Measurements from ENCODE around the gene HESX1.

Gene HESX1

GRCh38 chr3:57169108-57169507, 30.7 kb downstream of the HESX1 start:
- in situ Hi-C loops (cut with MboI; ENCODE audit: low sequenced_read_pairs): no loop called here

DNA sequence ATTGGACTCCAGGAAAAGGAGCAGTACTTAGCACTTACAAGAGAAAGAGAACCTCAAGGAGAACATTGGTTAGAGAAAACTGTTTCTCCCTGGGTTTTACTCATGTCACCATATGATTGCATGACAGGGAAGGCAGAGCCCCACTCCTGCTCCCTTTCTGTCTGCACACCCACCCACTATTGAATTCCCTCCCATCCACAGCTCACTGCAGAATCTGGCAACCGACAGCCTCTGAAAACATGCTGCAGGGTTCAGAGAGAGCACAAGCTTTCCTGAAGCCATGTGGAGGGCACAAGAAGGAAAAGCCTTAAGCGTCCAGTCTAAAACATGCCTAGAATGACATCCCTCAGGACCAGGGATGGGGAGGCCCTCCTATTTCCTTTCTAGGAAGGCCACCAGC, 31.6 kb downstream of the HESX1 start:
- in situ Hi-C loops (cut with MboI; ENCODE audit: low sequenced_read_pairs): no loop called here

DNA sequence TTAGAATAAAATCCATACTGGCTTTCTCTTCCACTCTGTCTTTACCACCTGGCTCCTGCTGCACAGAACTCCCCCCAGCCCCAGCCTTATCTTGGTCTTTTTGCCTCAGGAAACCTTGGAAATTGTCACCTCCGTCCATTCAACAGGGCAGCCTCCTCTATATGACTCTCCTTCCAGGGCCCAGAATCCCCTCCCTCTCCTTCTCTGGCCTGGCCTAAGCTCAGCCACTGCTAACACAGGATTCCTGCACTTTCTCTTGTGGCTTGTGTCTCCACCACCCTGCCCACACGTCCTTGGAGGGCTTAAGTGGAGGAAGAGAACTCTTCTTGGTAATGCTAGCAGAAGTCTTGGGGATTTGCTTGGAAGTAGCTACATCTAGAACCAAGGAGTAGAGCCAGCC, 33.1 kb downstream of the HESX1 start:
- in situ Hi-C loops (cut with MboI; ENCODE audit: low sequenced_read_pairs): no loop called here

- in situ Hi-C loops (cut with MboI; ENCODE audit: low sequenced_read_pairs): no loop called here
Observed at GRCh38 chr3:57165641-57166040, 34.1 kb downstream of the HESX1 start.

GRCh38 chr3:57164657-57165573, 34.9 kb downstream of the HESX1 start, which contains the start of gene IL17RD:
IL17RD (minus strand) TSS chr3:57165353; CDS start chr3:57165286, 67 bp downstream.
- in situ Hi-C loops (cut with MboI; ENCODE audit: low sequenced_read_pairs): no loop called here

GRCh38 chr3:57164217-57164656, 35.5 kb downstream of the HESX1 start:
- in situ Hi-C loops (cut with MboI; ENCODE audit: low sequenced_read_pairs): no loop called here

GRCh38 chr3:57163751-57164150, 36.0 kb downstream of the HESX1 start:
- in situ Hi-C loops (cut with MboI; ENCODE audit: low sequenced_read_pairs): no loop called here

DNA sequence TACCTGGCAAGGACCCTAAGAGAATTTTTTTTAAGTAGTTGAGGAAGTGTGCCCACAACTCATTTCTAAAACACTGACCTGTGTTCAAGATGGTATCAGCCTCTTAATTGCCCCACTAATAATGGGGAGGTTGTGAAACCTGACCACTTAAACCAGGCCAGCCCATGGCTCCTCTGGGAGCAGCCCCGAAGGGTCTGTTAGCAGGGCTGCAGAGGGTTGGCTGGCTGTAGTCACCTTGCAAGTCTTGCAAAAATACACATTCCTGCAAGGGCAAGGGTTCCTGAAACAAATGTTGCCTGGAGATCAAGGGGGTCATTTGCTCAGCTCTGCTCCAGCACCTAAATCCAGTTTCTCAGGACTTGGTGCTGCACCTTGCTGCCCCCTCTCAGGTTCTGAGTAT, 37.9 kb downstream of the HESX1 start:
- in situ Hi-C loops (cut with MboI; ENCODE audit: low sequenced_read_pairs): no loop called here

DNA sequence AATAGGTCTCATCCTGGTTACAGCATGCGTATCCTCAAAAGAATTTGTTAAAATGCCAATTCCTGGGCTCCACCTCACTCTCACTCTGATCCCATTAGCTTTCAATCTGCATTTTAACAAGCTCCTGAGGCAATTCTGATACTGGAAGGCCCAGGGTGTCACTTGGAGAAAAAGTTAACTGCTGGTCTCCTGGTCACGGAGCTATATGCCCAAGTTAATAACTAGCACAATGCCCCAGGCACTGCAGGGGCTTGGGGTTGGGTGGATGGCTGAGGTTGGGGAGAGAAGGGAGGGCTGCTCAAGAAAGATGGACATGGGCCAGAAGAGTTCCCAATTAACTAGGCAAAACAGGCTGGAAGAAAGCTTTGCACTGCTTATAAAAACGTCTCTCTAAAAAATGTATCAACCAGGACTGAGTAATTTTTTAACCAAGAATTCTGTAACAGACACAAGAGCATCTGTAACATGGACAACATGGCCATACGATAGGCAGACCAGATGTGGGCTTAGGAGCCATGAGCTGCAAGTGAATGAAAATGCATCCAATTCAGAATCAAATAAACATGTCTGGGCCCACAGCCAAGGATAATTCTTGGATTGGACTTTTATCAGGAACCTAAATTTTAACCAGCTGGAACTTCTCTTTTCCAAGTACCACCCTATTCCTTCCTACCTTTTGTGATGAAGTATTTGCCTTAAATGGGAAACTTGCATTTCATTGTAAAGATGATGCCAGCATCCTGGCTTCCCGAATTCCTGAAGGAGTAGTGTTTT, 38.8 kb downstream of the HESX1 start:
- in situ Hi-C loops (cut with MboI; ENCODE audit: low sequenced_read_pairs): no loop called here

DNA sequence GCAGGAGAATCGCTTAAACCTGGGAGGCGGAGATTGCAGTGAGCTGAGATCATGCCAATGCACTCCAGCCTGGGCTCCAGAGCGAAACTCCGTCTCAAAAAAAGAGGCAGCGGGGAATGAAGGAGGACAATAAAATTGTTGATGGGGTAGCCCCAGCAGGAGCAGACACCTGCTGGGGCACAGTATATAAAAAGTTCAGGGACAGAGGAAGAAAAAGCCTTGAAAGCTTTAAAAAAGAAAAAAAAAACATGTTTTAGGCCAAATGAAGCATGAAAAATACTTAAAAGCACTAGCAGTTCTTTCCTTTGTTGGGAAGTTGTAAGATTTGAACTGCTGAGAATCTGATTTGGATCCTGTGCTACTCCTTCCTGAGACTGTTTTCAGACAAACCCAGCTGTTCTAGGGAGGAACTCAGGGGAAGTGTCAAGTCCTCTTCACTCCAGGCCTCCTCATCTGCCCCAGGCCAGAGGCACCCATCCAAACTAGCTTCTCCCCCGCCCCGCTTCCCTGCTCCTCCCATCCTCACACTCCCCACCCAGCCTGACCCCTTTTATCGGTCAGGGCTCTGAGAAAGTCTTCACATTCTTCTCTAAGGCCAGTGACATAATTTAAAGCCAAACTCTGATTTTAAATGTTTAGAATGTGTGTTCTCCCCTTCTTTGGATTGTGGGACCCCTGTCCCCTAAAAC, 39.6 kb downstream of the HESX1 start:
- in situ Hi-C loops (cut with MboI; ENCODE audit: low sequenced_read_pairs): no loop called here

DNA sequence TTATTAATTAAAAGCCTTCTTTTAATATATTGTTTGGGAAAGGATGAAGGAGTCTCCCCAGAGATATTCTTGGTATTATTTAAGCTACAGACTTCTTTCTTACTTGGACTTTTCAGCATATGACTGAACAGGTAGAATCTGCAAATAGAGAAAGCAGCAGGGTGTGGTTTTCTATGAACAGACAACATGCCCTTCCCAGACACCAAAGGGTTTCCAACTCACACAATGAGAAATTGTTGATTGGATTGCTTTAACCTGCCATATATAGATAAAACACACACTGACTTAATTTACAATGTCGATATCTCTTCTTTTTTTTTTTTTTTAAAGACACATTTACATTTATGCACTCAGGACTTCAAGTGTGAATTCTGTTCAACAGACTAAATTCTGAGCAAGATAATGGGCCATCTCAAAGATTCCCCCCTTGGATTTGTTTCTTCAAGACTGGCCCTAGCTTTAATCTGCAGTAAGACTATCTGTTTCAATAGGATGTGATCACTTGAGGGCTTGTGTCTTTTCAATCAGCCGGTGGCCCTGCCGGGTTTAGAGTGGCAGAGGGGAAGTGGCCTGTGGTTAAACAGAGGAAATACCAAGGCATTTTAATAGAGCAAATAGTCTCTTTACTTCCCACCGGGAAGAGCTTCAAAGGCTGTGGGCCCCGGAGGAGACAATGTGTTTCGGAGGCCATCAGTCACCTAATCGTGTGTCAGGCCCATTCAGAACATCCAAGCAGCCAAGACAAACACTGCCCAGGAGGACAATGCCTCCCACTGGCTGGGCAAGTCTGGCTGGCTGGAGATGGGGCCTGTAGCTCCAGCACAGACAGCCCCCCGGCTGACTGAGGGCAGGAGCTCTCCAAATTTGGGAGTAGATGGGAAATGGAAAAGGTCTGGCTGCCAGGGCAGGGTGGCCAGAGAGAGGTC, 40.7 kb downstream of the HESX1 start:
- in situ Hi-C loops (cut with MboI; ENCODE audit: low sequenced_read_pairs): no loop called here

DNA sequence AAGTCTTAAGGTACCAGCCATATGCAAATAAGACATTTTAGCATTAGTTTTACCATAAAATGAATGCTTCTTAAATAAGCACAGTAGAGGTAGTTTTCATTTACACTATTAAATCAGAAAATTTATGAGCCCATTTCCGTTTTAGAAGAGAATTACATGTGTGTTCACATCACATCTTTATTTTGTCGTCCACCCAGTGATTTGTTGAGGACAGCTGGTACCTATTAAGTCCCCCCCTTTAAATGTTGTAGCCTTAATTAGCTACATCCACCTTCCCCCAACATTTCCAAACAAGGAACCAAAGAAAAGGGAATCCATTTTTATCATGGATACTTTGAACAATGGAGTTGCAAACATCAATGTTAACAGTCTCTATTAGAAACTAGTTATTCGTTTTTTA, 41.5 kb downstream of the HESX1 start:
- in situ Hi-C loops (cut with MboI; ENCODE audit: low sequenced_read_pairs): no loop called here

DNA sequence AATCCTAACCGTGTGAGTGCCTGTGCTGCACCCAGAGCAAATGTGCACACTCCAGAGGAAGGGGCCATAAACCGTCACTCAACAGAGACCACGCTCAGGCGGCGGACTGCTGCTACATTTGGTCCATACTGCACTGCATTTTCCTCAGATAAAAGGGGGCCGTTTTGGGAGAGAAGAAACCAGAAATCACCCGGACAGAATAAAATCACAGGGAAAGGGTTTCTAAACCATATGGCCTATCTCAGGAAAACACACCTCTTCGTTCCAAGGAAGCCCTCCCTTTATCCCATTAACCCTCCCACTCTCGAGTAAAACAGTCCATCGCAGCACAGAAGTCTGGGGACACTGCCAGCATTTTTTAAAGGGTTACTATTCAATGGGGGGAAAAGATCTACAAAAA, 42.2 kb downstream of the HESX1 start:
- in situ Hi-C loops (cut with MboI; ENCODE audit: low sequenced_read_pairs): no loop called here

- in situ Hi-C loops (cut with MboI; ENCODE audit: low sequenced_read_pairs): no loop called here
Observed at GRCh38 chr3:57155310-57155643, 44.5 kb downstream of the HESX1 start.

GRCh38 chr3:57154470-57155309, 45.1 kb downstream of the HESX1 start:
- in situ Hi-C loops (cut with MboI; ENCODE audit: low sequenced_read_pairs): no loop called here

DNA sequence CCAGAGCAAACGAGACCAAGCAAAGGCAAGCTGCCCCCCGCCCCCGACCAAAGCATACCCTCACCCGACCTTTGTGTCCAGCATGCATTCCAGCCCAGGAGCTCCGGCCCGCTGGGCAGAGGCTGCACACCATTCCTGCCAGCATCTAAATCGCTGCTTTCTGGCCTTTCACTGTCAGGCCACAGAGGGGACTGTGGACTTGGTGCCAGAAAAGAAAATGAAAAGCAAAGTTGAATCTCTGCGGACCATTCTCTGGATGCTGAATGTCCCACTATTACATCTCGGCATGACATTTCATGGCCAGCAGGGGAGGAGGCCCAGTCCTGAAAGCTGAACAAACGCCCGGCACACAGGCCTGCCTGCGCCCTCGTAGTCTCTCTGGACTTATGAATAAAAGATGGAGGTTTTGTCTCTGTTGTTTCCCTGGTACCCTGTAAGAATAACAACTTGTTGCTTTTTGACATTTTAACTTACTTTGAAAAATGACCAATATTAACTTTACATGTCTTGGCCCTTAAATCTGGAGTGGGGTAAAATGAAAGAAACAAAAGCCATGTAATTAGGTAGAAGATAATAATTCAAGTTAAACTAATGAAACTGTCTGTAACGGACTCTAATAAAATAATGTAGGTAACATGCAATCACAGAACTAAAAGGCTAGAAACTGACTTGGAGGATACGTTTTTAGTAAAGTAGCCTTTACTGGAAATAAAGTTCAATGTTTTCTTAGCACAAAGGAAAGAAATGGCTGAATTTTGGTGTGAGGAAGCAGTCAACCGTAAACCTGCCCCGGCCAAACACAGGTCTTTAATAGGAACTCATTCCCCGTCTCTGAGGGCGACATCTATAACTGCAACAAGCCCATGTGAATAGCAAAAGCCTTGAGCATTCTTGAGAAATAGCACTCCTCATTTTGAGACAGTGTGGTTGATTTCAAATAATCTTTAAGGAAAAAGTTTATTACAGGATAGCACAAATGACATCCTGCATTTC, 47.3 kb downstream of the HESX1 start:
- in situ Hi-C loops (cut with MboI; ENCODE audit: low sequenced_read_pairs): no loop called here

- in situ Hi-C loops (cut with MboI; ENCODE audit: low sequenced_read_pairs): no loop called here
Observed at GRCh38 chr3:57151749-57152148, 48.0 kb downstream of the HESX1 start.

DNA sequence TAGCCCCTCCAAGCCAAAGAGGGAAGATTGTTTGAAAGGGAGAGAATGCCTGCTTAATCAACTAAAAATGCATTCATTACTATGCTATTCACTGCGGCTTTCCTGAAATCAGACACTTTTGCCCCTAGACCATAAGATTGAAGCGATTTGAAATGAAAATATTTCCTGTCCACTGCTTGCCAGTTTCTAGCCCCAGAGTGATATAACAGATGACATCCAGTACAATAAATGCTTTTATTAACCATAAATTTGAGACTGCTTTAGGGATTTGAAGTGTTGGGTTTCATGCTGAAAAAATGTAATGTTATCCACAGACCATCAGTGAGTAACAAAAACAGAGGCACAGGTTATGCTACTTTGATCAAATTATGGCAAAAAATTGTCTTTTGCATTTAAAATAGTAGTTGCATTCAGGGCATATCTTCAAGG, 48.7 kb downstream of the HESX1 start:
- in situ Hi-C loops (cut with MboI; ENCODE audit: low sequenced_read_pairs): no loop called here

Measured in HL-60/S4 treated with phorbol 12-myristate 13-acetate at 8.2 ng/mL for 4 days and 3 days (cell line).